K562 (cell line): ENCODE results near the gene C13orf46. TPM values are rescaled to one million over a fixed set of nuclear protein-coding genes. Genes with fewer than 3 reads are reported as not detected.

ENCODE experiments used
- ATAC-seq: fragments of 200-7000 bp; cut with Tn5 transposase; 3 replicates; pipeline ENCODE4 v1.9.1; 2020; ENCODE audit warnings: moderate library complexity
- BruUV-seq: library from RNA; stranded (reverse); fragments of 400-500 nt; replicated peaks from 2 replicates; lab custom pipeline; 2021; lab: Mats Ljungman, UMichigan
- CTCF ChIA-PET: fragments of 300-600 bp; formaldehyde crosslinking; extraction: SDS; loops from one replicate; lab custom pipeline; 2021; ENCODE audit warnings: low intra/inter-chr PET ratio; lab: Yijun Ruan, JAX
- POLR2A ChIA-PET: fragments of 300-600, 350-650 bp; sonication (Branson Sonifier 250); formaldehyde crosslinking; extraction: SDS; loops from one replicate; lab custom pipeline; 2021; ENCODE audit warnings: antibody characterized with exemption, inconsistent platforms; lab: Yijun Ruan, JAX
- DNase-seq, 4 experiments: peaks; one replicate each; pipeline versions ENCODE4 v3.0.0 to v3.0.0-alpha.2; 2011 to 2018; ENCODE audit warnings: low spot score in 3 of 4, mixed read lengths in 3 of 4; ENCODE audit errors: extremely low read depth in 1 of 4
- FAIRE-seq: peaks from 2 replicates; lab custom pipeline; 2011; peaks lifted over from hg19 to GRCh38; lab: Jason Lieb, UNC
- H2AFZ ChIP-seq: 2 replicates; pipeline ENCODE4 v1.6.0; 2011; ENCODE audit warnings: low read depth, low read length, control low read depth, inconsistent platforms
- H3K27ac ChIP-seq: fragments of 200-600 bp; 3 replicates; pipeline ENCODE4 v1.8.0; 2011; ENCODE audit warnings: low read depth, mild to moderate bottlenecking, control low read depth, inconsistent platforms, low read length, moderate library complexity, mixed read lengths; ENCODE audit errors: extremely low read depth
- H3K27me3 ChIP-seq, 2 experiments: fragments of 300-600 bp in 1 of 2; 2 replicates in 1 of 2; 3 replicates in 1 of 2; pipeline versions ENCODE4 v1.6.0 to v1.8.0; 2011; ENCODE audit warnings: inconsistent platforms in 2 of 2, low read length in 2 of 2, mild to moderate bottlenecking in 1 of 2, mixed read lengths in 1 of 2, moderate library complexity in 1 of 2; ENCODE audit not compliant: control insufficient read depth in 2 of 2, insufficient read depth in 2 of 2
- H3K36me3 ChIP-seq: fragments of 300-600 bp; 3 replicates; pipeline ENCODE4 v1.8.0; 2011; ENCODE audit warnings: mild to moderate bottlenecking, low read length, inconsistent platforms; ENCODE audit not compliant: control insufficient read depth, insufficient read depth
- H3K4me1 ChIP-seq, 2 experiments: fragments of 200-600 bp in 1 of 2; replicated peaks in 1 of 2; 2 replicates in 1 of 2; 3 replicates in 1 of 2; pipeline versions ENCODE4 v1.5.1 to v1.8.0; 2011; ENCODE audit warnings: inconsistent platforms in 2 of 2, low read length in 2 of 2, mild to moderate bottlenecking in 1 of 2, mixed read lengths in 1 of 2, moderate library complexity in 1 of 2; ENCODE audit not compliant: control insufficient read depth in 2 of 2, insufficient read depth in 2 of 2
- H3K4me2 ChIP-seq: 2 replicates; pipeline ENCODE4 v1.6.1; 2011; ENCODE audit warnings: low read length, control low read depth, inconsistent platforms, mixed read lengths; ENCODE audit not compliant: insufficient read depth
- H3K4me3 ChIP-seq: fragments of 200-600 bp; sonication (generic), shearing (Covaris generic); 2 replicates; pipeline ENCODE4 v1.5.1; 2016; ENCODE audit warnings: control low read depth, inconsistent platforms
- H3K79me2 ChIP-seq: fragments of 200-600 bp; 3 replicates; pipeline ENCODE4 v1.8.0; 2011; ENCODE audit warnings: low read length, inconsistent platforms; ENCODE audit not compliant: control insufficient read depth, insufficient read depth
- H3K9ac ChIP-seq, 2 experiments: 2 replicates each; pipeline versions ENCODE4 v1.6.0 to v1.6.1; 2011; ENCODE audit warnings: low read depth in 2 of 2, low read length in 2 of 2, control low read depth in 1 of 2, inconsistent platforms in 1 of 2, mild to moderate bottlenecking in 1 of 2, mixed read lengths in 1 of 2; ENCODE audit not compliant: insufficient read depth in 1 of 2
- H3K9me1 ChIP-seq: one replicate; pipeline ENCODE4 v1.6.0; 2011; ENCODE audit warnings: inconsistent platforms, mild to moderate bottlenecking, low read length, moderate library complexity; ENCODE audit not compliant: control insufficient read depth, insufficient read depth
- H3K9me3 ChIP-seq: replicated peaks from 2 replicates; pipeline ENCODE4 v1.5.1; 2011; ENCODE audit warnings: low read depth, low read length, inconsistent platforms; ENCODE audit not compliant: control insufficient read depth, insufficient read depth
- H4K20me1 ChIP-seq: replicated peaks from 2 replicates; pipeline ENCODE4 v1.6.1; 2011; ENCODE audit warnings: low read length, inconsistent platforms, mixed read lengths; ENCODE audit not compliant: control insufficient read depth, insufficient read depth
- EP300 ChIP-seq: IDR thresholded peaks from 2 replicates; pipeline ENCODE4 v1.6.1; 2012; ENCODE audit warnings: low read length, improper control_type of control experiment
- GATAD2A ChIP-seq: fragments of 450-650 bp; IDR thresholded peaks from 2 replicates; pipeline ENCODE4 v1.6.1; 2017
- HDAC8 ChIP-seq: fragments of 450-650 bp; IDR thresholded peaks from 2 replicates; pipeline ENCODE4 v1.6.1; 2016; ENCODE audit warnings: mild to moderate bottlenecking, missing genetic modification characterization, moderate library complexity, missing compliant biosample characterization
- SRSF9 ChIP-seq: fragments of 200-400 bp; formaldehyde crosslinking; IDR thresholded peaks from 2 replicates; pipeline ENCODE4 v1.6.1; 2017; ENCODE audit warnings: low read depth, low read length, borderline replicate concordance
- ZNF165 ChIP-seq: fragments of 250-450 bp; sonication (Bioruptor Pico); IDR thresholded peaks from 2 replicates; pipeline ENCODE4 v1.4.0; 2020; ENCODE audit warnings: borderline replicate concordance
- ZNF232 ChIP-seq: sonication (generic); formaldehyde crosslinking; IDR thresholded peaks from 2 replicates; pipeline ENCODE4 v1.8.0; 2022; ENCODE audit warnings: mild to moderate bottlenecking, missing genetic modification reagents
- WGBS: fragments of 100-300 bp; shearing (Covaris generic); methylation state at CpG from one replicate; pipeline ENCODE4 v1.1.6; 2016; ENCODE audit warnings: low coverage, mixed read lengths; ENCODE audit not compliant: insufficient coverage; ENCODE audit errors: missing lambda C conversion rate; 5-methylcytosine and 5-hydroxymethylcytosine counted together
- in situ Hi-C: fragments of 300-500 bp; cut with MboI; formaldehyde crosslinking; loops from 4 replicates; pipeline ENCODE4 v1.15.0; 2018; ENCODE audit warnings: inconsistent platforms, mixed read lengths
- intact Hi-C: fragments of 100-400 bp; cut with micrococcal nuclease; formaldehyde crosslinking; loops from 2 replicates; pipeline ENCODE4 v1.14.2; 2022
- polyA plus RNA-seq, 8 experiments: library from polyadenylated mRNA; depleted of rRNA in 4 of 8; stranded (reverse) in 5 of 8; unstranded in 3 of 8; fragments of >200 nt; fragmentation: Nextera tagmentation in 2 of 8; fragmentation: Illumina TruSeq in 1 of 8; extraction: Ambion mirVana in 2 of 8; extraction: Trizol in 1 of 8; gene quantifications; 2 replicates each; pipeline versions ENCODE4 v1.2.1 to v1.2.3, GENCODE V29; 2011 to 2014; ENCODE audit warnings: inconsistent platforms in 1 of 8, missing spikeins in 1 of 8
- total RNA-seq, 7 experiments: library from RNA; depleted of rRNA in 6 of 7; stranded (reverse); fragments of >200 nt in 6 of 7; fragmentation: Illumina TruSeq in 2 of 7; extraction: Trizol in 2 of 7; gene quantifications; 2 replicates each; pipeline versions ENCODE4 v1.2.1 to v1.2.3, GENCODE V29; 2011 to 2021; ENCODE audit warnings: low replicate concordance in 1 of 7
- TF ChIP-seq, protein P1 (sequence below): fragments of 450-650 bp; IDR thresholded peaks from 2 replicates; pipeline ENCODE4 v1.6.1; 2014; ENCODE audit warnings: low read depth, mild to moderate bottlenecking, moderate library complexity, borderline replicate concordance
- TF ChIP-seq, protein P2 (sequence below): conservative IDR thresholded peaks from 2 replicates; pipeline ENCODE4 v1.6.1; 2011; ENCODE audit warnings: low read depth, mild to moderate bottlenecking, low read length; ENCODE audit not compliant: control insufficient read depth
- TF ChIP-seq, protein P3 (sequence below): fragments of 450-650 bp; IDR thresholded peaks from 2 replicates; pipeline ENCODE4 v1.6.1; 2017; ENCODE audit warnings: mild to moderate bottlenecking, moderate library complexity

Gene C13orf46
- total and polyA plus RNA-seq, 9 of the 15 experiments (the other 6 are each of a cell fraction or from before 2014, with no cell fraction given): 0.04 to 0.24 (median 0.05) TPM; not detected in 4

DNA sequence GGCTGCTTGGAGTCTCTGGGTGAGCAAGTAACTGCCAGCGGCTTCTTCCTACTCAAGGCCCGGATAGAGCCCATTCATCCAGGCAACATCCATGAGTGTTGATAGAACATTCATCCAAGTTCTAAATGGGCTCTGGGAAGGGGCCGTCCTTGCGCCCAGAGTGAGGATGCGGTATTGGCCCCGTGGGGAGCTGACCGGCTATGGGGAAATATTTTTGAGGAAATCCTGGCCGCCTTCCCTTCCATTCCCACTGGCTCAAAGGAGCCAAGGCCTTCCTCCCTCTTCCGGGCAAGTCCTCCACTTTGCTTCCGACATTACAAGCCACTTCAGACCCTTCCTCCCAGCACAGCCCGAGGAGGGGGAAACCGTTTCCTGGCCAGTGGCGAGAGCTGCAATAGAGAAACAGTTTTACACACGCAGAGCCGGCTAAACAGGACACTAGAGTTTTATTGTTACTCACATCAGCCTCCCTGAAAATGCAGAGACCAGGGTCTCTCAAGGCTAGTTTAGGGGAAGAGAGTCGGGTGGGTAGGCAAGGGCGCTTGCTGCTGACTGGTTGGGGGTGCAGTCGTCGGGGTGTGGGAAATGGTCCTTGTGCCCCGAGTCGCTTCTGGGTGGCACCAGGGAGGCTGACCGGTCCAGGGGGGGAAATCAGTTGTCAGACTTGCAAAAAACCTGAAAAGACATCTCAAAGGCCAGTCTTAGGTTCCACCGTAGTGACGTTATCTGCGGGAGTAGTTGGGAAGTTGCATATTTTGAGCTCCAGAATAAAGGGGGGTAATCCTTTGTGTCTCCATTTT lies 37.5 kb downstream of the C13orf46 start:
- DNase-seq (no peak), FAIRE-seq (no peak), ATAC-seq (no peak)
- 3% methylated on average over 23 of the region's 25 CpGs for WGBS
- H3K4me3 ChIP-seq: no peak overlapping the region
- peaks cover 0 to 13% of the 10 kb centered on the region in 2 experiments; a peak in 2 of 5 replicates for H3K4me1 ChIP-seq
- H3K27me3 ChIP-seq: peaks cover 43 to 75% of the 10 kb centered on the region in 2 experiments
- H3K9ac ChIP-seq: no peak overlapping the region
- H3K9me3 ChIP-seq: no peaks in the 10 kb centered on the region
- in situ Hi-C loops (no loop called here), intact Hi-C loops (no loop called here)
- no peaks in the 10 kb centered on the region; the same call in 1 of the 2 replicates for H4K20me1 ChIP-seq
- no peak overlapping the region for H3K27ac ChIP-seq
- TF ChIP-seq HDAC8 (no peak), GATAD2A (no peak), ZNF165 (CRISPR knock-in tag) (no peak), EP300 (no peak), SRSF9 (no peak), ZNF232 (CRISPR knock-in tag) (no peak)
- TF ChIP-seq, protein P1, sequence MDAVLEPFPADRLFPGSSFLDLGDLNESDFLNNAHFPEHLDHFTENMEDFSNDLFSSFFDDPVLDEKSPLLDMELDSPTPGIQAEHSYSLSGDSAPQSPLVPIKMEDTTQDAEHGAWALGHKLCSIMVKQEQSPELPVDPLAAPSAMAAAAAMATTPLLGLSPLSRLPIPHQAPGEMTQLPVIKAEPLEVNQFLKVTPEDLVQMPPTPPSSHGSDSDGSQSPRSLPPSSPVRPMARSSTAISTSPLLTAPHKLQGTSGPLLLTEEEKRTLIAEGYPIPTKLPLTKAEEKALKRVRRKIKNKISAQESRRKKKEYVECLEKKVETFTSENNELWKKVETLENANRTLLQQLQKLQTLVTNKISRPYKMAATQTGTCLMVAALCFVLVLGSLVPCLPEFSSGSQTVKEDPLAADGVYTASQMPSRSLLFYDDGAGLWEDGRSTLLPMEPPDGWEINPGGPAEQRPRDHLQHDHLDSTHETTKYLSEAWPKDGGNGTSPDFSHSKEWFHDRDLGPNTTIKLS: no peak
- TF ChIP-seq, protein P2, sequence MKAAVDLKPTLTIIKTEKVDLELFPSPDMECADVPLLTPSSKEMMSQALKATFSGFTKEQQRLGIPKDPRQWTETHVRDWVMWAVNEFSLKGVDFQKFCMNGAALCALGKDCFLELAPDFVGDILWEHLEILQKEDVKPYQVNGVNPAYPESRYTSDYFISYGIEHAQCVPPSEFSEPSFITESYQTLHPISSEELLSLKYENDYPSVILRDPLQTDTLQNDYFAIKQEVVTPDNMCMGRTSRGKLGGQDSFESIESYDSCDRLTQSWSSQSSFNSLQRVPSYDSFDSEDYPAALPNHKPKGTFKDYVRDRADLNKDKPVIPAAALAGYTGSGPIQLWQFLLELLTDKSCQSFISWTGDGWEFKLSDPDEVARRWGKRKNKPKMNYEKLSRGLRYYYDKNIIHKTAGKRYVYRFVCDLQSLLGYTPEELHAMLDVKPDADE: no peak
- TF ChIP-seq, protein P3, sequence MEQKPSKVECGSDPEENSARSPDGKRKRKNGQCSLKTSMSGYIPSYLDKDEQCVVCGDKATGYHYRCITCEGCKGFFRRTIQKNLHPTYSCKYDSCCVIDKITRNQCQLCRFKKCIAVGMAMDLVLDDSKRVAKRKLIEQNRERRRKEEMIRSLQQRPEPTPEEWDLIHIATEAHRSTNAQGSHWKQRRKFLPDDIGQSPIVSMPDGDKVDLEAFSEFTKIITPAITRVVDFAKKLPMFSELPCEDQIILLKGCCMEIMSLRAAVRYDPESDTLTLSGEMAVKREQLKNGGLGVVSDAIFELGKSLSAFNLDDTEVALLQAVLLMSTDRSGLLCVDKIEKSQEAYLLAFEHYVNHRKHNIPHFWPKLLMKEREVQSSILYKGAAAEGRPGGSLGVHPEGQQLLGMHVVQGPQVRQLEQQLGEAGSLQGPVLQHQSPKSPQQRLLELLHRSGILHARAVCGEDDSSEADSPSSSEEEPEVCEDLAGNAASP: no peak
- no TSS peak for BruUV-seq
- no peaks in the 10 kb centered on the region for H3K79me2 ChIP-seq
- H3K36me3 ChIP-seq: no peaks in the 10 kb centered on the region
- ChIA-PET CTCF (no interaction called here), POLR2A (interaction anchor here (1.0 kb wide), 2 partner anchors 12 kb away, joined by 3 to 5 read pairs; no protein-coding TSS in a partner anchor)
- H3K4me2 ChIP-seq: no peak overlapping the region
- H2AFZ ChIP-seq: no peak overlapping the region
- no peaks in the 10 kb centered on the region for H3K9me1 ChIP-seq
